OCI-LY1 (cell line): ENCODE results near the gene AMY2B.

Experiments used
- EZH2 ChIP-seq: fragments of 200-600 bp; sonication (generic), shearing (Covaris generic); IDR thresholded peaks from 2 replicates; pipeline ENCODE4 v1.8.0; 2017; ENCODE audit warnings: borderline replicate concordance, mixed run types, mild to moderate bottlenecking, antibody characterized with exemption, low read length, moderate library complexity, mixed read lengths
- TF ChIP-seq, protein P1 (sequence below): fragments of 200-600 bp; sonication (generic), shearing (Covaris generic); IDR thresholded peaks from 2 replicates; pipeline ENCODE4 v1.5.1; 2017; ENCODE audit warnings: mild to moderate bottlenecking, antibody characterized with exemption, low read length, moderate library complexity, mixed read lengths

DNA sequence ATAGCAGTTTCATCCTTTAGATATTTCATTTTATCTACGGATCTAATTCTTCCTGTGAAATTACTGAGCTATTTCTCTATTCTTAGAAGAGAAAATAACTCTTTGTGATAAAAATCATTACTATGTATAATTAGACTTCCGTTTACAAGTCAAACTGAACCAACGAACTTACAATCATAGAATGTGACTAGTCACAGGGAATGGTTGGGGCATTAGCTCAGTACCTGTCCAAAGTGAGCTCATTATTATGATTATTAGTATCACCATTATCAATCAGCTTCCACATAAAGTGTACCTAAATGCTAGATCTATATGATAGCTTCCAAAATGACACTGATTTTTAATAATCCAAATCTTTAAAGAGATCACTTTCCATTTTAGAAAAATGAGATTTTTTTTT, 12.5 kb downstream of the AMY2B start:
- TF ChIP-seq, protein P1, sequence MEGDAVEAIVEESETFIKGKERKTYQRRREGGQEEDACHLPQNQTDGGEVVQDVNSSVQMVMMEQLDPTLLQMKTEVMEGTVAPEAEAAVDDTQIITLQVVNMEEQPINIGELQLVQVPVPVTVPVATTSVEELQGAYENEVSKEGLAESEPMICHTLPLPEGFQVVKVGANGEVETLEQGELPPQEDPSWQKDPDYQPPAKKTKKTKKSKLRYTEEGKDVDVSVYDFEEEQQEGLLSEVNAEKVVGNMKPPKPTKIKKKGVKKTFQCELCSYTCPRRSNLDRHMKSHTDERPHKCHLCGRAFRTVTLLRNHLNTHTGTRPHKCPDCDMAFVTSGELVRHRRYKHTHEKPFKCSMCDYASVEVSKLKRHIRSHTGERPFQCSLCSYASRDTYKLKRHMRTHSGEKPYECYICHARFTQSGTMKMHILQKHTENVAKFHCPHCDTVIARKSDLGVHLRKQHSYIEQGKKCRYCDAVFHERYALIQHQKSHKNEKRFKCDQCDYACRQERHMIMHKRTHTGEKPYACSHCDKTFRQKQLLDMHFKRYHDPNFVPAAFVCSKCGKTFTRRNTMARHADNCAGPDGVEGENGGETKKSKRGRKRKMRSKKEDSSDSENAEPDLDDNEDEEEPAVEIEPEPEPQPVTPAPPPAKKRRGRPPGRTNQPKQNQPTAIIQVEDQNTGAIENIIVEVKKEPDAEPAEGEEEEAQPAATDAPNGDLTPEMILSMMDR: no peak
- no peak for TF ChIP-seq EZH2
